HG03066 (cell line): ENCODE data around the gene HYDIN.

Source experiments
- ATAC-seq: cut with Tn5 transposase; IDR thresholded peaks from one replicate; pipeline ENCODE4 v1.9.1; 2021; ENCODE audit warnings: low read depth; ENCODE audit not compliant: unreplicated experiment

The HYDIN gene

GRCh38 chr16:70795296-70795912, 435.1 kb downstream of the HYDIN start:
- no peak for ATAC-seq

- ATAC-seq = peak; percentile 50
Observed at GRCh38 chr16:70793851-70794502, 436.5 kb downstream of the HYDIN start.

- no peak for ATAC-seq
Observed at GRCh38 chr16:70790815-70791214, 439.7 kb downstream of the HYDIN start.

- no peak for ATAC-seq
Observed at GRCh38 chr16:70789595-70790447, 440.7 kb downstream of the HYDIN start.

DNA sequence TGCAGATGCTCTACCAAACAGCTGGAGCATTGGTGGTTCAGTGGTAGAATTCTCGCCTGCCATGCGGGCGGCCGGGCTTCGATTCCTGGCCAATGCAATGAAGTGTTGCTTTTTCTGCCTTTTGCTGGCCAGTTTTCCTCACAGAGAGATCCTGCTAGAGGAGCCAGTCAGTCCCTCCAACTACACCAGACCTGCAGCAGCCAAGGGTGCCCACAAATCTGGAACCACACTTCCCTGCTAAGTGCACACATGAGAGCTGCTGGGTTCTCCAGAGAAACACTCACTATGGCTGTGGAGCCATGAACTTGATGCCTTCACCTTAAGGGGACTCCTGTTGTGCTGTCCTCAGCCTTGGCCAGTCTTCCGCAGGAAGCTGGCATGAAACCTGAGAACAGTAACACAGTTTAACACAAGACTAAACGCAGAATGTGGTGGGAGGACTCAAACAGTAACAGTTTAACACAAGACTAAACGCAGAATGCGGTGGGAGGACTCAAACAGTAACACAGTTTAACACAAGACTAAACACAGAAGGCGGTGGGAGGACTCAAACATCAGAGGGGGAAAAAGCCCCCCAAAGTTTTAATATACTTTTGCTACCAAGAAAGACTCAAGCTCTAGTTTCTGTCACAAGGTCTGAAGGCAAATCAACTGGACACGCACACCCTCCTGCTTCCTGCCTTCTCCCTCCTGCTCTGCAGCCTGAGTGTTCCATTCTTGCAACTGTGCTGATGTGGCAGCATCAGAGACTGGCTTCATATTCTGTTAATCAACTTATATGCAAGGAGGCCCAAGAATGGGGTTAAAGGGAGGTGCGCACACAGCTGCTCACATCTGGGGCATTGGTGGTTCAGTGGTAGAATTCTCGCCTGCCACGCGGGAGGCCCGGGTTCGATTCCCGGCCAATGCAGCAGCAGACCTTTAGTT, 441.6 kb downstream of the HYDIN start:
- no peak for ATAC-seq

DNA sequence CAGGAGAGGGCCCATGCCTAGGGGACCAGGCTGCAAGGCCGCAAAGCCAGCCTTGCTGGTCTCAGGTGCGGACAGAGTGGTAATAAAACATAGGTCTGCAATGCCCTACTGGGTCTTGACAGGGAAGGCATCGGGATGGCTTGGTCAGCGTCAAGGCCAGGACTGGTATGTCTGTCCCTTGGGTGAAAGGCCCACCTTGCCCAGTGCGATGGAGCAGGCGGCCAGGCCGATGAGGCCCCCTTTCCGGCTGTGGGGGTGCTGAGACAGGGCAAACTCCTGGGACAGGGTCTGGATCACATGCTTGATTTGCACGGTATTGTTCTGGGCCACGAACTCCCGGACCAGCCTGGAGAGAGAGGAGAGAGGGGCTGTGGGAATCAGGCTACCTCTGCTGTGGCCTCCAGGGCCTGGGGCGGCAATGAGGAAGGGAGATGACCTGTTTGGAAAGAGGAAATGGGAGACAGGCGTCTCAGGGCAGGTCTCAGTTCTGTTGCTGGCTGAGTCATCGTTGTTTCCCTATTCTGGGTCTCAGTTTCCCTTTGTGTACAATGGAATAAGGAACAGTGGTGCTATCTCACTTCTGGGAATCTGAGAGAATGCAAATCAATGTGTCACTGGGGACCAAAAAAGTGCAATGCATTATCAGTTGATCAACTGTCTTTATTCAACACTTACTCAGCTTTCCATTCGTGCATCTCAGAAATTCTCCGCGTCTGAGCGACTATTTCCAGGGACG, 444.3 kb downstream of the HYDIN start:
- no peak for ATAC-seq

DNA sequence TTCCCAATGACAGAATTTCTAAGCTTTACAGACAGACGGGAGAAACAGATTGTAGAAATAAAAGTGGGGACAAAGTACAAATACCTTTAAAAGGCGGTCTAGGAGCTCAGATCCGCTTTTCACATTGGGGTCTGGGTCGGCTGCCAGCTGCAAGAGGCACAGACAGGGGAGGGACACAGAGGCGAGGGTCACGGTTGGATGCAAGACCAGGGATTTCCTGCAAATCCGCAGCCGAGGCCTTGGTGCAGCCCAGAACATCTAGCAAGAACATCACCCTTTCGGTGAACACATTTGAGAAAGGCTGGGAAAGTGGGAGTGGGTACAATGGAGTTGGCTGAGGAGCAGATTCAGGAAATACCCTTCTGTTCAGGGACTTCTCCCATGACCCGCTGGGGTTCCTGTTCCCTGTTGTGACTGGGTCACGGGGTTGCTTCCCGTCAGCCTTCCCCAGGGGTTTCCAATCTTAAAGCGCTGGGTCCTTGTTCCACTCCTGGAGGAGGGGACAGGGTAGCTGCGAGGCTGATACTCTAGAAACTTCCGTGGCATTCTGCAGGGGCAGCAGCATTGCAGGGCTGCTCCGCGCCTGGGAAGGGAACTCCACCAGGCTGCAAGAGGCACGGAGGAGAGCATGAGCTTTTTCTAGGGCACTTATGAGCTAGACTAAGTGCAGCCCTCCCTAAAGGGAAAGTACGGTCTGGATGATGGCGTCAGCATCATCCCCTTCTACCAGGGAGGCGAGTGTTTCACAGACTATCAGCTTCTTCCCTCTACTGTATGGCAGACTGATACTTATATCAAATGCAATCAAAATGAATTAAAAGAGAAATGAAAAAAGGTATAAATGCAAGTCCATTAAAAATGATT, 445.6 kb downstream of the HYDIN start:
- ATAC-seq = no peak

DNA sequence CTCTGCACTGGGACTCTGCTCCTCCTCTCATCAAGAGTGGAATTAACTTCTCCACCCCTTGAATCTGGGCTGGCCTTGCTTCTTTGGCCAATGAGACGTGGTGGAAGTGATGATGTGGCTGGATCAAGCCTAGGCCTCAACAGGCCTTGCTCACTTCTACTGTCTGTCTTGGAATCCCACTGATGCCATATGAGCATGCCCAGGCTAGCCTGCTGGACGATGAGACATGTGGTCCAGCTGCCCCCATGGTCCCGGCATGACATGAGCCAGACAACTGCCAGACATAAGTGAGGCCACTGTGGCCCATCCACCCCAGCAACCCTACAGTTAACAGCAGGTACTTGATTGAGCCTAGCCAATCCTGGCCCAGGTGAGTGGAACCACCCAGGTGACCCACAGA, 448.3 kb downstream of the HYDIN start:
- no peak for ATAC-seq

DNA sequence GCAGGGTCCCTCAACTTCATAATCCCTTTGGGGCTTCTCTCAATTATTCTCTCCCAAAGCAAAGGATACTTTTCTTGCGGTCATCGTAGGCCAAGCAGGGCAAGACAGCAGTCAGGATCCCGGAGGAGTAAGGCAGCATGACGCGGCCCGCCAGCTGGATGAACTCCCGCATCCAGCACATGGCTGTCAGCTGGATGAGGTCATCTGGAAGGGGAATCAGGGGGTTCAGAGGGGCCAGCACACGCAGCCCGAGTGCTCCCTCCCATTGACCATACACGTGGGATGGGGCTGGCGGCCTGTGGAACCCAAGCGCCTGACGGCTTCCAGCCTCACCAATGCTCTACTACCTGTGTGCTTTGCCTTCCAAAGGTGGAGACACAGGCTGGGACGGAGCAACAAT, 448.7 kb downstream of the HYDIN start:
- ATAC-seq = no peak

DNA sequence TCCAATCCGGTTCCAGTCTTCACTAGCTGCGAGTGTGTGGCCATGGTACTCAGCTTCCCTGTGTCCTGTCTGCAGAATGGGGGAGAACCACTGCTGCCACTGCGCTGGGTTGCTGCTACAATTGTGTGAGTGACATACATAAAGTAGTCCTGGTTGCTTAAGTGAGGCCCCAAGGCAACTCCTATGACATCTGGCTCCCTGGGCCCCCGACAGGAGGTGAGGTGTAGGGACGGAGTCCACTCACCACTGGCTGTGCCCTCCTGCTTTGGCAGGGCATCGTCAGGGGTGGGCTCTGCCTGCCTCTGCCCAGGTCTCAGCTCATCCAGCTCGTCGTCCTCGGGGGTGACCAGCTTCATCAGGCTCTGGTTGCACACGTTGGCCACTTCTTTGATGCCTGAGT, 450.0 kb downstream of the HYDIN start:
- no peak for ATAC-seq

DNA sequence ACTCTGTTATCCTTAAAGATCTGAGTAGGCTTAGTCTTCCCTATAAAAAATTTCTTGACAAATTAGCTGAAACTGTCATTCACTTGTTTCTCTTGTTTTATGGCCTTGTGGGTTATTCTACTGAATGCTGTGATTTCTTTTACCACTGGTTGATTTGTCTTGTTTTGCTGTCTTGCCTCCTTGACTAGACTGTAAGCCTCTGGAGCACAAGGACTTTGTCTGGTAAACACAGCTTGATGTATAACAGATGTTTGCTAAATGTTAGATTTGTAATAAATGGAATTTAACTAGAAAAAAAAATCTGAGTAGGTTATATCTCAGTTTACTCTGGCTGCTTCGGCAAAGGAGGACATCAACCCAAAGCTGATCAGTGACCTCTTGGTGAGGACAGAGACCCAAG, 451.2 kb downstream of the HYDIN start:
- ATAC-seq = no peak

- ATAC-seq = no peak
Observed at GRCh38 chr16:70778901-70779309, 451.6 kb downstream of the HYDIN start.

DNA sequence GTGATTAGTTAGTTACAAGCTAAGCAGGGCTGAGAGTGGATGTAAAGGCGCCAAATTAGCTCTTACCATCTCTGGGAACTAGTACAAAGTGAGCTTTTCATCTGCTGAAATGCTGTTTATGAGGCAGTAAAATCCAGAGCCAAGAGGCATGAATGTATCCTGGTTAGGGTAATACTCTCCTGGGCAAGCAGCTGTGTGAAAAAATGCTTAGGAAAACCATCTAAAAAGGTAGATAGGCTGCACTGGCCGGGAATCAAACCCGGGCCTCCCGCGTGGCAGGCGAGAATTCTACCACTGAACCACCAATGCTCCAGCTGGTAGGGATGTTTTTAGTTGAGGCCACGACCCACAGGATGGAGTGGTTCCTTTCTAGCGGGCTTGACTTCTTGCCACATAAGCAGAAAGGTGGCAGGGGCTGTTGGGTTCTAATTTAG, 452.5 kb downstream of the HYDIN start:
- no peak for ATAC-seq

DNA sequence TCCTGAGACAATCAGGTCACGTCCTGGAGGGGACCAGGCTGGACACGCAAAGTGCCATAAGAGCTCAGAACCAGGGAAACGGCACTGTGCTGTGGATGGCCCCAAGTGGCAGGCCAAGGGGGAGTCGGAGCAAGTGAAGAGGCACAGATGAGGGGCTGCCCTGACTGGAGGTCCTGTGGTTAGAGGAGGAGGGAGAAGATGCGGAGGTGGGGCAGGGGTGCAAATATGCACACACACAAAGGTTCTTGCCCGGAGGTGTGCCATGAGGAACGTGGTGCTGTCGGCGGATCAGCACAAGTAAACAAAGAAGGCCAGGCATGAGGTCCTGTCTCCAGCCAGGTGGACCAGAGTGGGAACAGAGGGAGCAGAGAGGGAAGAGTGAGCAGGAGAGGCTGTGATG, 453.0 kb downstream of the HYDIN start:
- ATAC-seq = no peak

- ATAC-seq = no peak
Observed at GRCh38 chr16:70775399-70775798, 455.1 kb downstream of the HYDIN start.

GRCh38 chr16:70774261-70774660, 456.3 kb downstream of the HYDIN start:
- no peak for ATAC-seq

DNA sequence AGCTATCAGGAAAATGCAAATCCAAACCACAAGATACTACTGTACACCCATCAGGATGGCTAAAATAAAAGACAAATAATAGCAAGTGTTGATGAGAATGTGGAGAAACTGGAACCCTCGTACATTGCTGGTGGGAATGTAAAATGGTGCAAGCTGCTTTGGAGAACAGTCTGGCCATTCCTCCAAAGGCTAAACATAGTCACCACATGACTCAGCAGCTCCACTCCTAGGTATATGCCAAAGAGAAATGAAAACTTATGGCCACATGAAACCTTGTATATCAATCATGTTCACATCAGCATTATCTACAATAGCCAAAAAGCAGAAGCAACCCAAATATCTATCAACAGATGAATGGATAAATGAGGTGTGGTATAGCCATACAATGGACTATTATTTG, 458.0 kb downstream of the HYDIN start:
- ATAC-seq = no peak

- ATAC-seq = no peak
Observed at GRCh38 chr16:70770626-70771552, 459.6 kb downstream of the HYDIN start.
